CD14-positive monocyte (primary cell): Measurements from ENCODE around the gene LIMA1. TPM values are rescaled to one million over a fixed set of nuclear protein-coding genes. Genes with fewer than 3 reads are reported as not detected.
"Not testable (repeated sequence)": the region's sequence is repeated elsewhere in the genome, so short reads cannot be mapped to it uniquely, and the experiment has no call there.

Experiments used
- DNase-seq, 3 donors: peaks; one replicate each; pipeline ENCODE4 v3.0.0-alpha.2; 2011 to 2022
- H2AFZ ChIP-seq: 2 replicates; pipeline ENCODE4 v1.6.0; 2012; ENCODE audit warnings: mild to moderate bottlenecking, low read depth, low read length, inconsistent platforms; ENCODE audit not compliant: insufficient read depth, poor library complexity, severe bottlenecking
- H3K27ac ChIP-seq, 2 donors: 1 replicate in 1 of 2; 2 replicates in 1 of 2; pipeline ENCODE4 v1.5.1; 2012 to 2013; ENCODE audit warnings: low read length in 2 of 2, control low read depth in 1 of 2, inconsistent platforms in 1 of 2, low read depth in 1 of 2, mild to moderate bottlenecking in 1 of 2
- H3K27me3 ChIP-seq, 2 donors: one replicate each; pipeline versions ENCODE4 v1.6.0 to v1.6.1; 2011 to 2013; ENCODE audit warnings: low read length in 2 of 2; ENCODE audit not compliant: control insufficient read depth in 2 of 2, insufficient read depth in 2 of 2
- H3K36me3 ChIP-seq, 2 donors: replicated peaks in 1 of 2; 1 replicate in 1 of 2; 2 replicates in 1 of 2; pipeline versions ENCODE4 v1.5.1 to v1.6.1; 2012 to 2013; ENCODE audit warnings: low read length in 2 of 2, control low read depth in 1 of 2, inconsistent platforms in 1 of 2, mild to moderate bottlenecking in 1 of 2; ENCODE audit not compliant: insufficient read depth in 2 of 2, control insufficient read depth in 1 of 2
- H3K4me1 ChIP-seq, 2 donors: 1 replicate in 1 of 2; 2 replicates in 1 of 2; pipeline versions ENCODE4 v1.5.1 to v1.6.1; 2012 to 2013; ENCODE audit warnings: low read length in 2 of 2, control low read depth in 1 of 2, inconsistent platforms in 1 of 2, mild to moderate bottlenecking in 1 of 2, moderate library complexity in 1 of 2; ENCODE audit not compliant: insufficient read depth in 2 of 2, control insufficient read depth in 1 of 2
- H3K4me2 ChIP-seq: replicated peaks from 2 replicates; pipeline ENCODE3; 2012; ENCODE audit warnings: low read length, moderate library complexity, mild to moderate bottlenecking; ENCODE audit not compliant: poor library complexity, severe bottlenecking; ENCODE audit errors: extremely low read depth
- H3K4me3 ChIP-seq, 3 experiments: fragments of 200-600 bp in 1 of 3; sonication (generic) in 1 of 3; replicated peaks in 1 of 3; 1 replicate in 2 of 3; 2 replicates in 1 of 3; pipeline ENCODE4 v1.5.1; 2011 to 2013; ENCODE audit warnings: low read length in 3 of 3, mild to moderate bottlenecking in 3 of 3, control low read depth in 2 of 3, low read depth in 2 of 3, inconsistent platforms in 1 of 3, moderate library complexity in 1 of 3
- H3K79me2 ChIP-seq: 2 replicates; pipeline ENCODE4 v1.6.0; 2012; ENCODE audit warnings: mild to moderate bottlenecking, control low read depth, inconsistent platforms, low read length, moderate library complexity; ENCODE audit not compliant: insufficient read depth
- H3K9ac ChIP-seq: 2 replicates; pipeline ENCODE4 v1.6.0; 2017; ENCODE audit warnings: low read length, mild to moderate bottlenecking; ENCODE audit not compliant: insufficient read depth, poor library complexity, severe bottlenecking
- H3K9me3 ChIP-seq, 2 donors: replicated peaks in 1 of 2; 1 replicate in 1 of 2; 2 replicates in 1 of 2; pipeline versions ENCODE4 v1.5.1 to v1.6.1; 2012 to 2013; ENCODE audit warnings: low read length in 2 of 2, control low read depth in 1 of 2; ENCODE audit not compliant: control insufficient read depth in 1 of 2, insufficient read depth in 1 of 2
- H4K20me1 ChIP-seq: 2 replicates; pipeline ENCODE4 v1.6.0; 2012; ENCODE audit warnings: mild to moderate bottlenecking, low read length, control low read depth, moderate library complexity; ENCODE audit not compliant: insufficient read depth
- H3K27ac Mint-ChIP-seq, 7 donors: one replicate each; pipeline ENCODE4 v1.8.0; 2020; ENCODE audit warnings: mild to moderate bottlenecking in 7 of 7, mixed read lengths in 7 of 7, moderate library complexity in 6 of 7, inconsistent platforms in 2 of 7
- H3K27me3 Mint-ChIP-seq, 3 donors: one replicate each; pipeline ENCODE4 v1.8.0; 2021 to 2022; ENCODE audit warnings: low read depth in 3 of 3, mild to moderate bottlenecking in 3 of 3, mixed read lengths in 3 of 3, moderate library complexity in 3 of 3, inconsistent platforms in 1 of 3
- H3K36me3 Mint-ChIP-seq, 2 donors: one replicate each; pipeline ENCODE4 v1.8.0; 2020; ENCODE audit warnings: mixed read lengths in 2 of 2, inconsistent platforms in 1 of 2, mild to moderate bottlenecking in 1 of 2
- H3K4me1 Mint-ChIP-seq: one replicate; pipeline ENCODE4 v1.8.0; 2020; ENCODE audit warnings: mild to moderate bottlenecking, mixed read lengths
- H3K4me3 Mint-ChIP-seq, 2 donors: one replicate each; pipeline ENCODE4 v1.8.0; 2020; ENCODE audit warnings: mild to moderate bottlenecking in 2 of 2, mixed read lengths in 2 of 2, moderate library complexity in 1 of 2
- H3K9me3 Mint-ChIP-seq, 7 donors: one replicate each; pipeline ENCODE4 v1.8.0; 2020 to 2022; ENCODE audit warnings: mixed read lengths in 7 of 7, mild to moderate bottlenecking in 6 of 7, moderate library complexity in 6 of 7, inconsistent platforms in 2 of 7
- WGBS: methylation state at CpG from one replicate; pipeline ENCODE4 v1.1.5; 2013; ENCODE audit warnings: missing lambda C conversion rate; ENCODE audit not compliant: insufficient coverage; 5-methylcytosine and 5-hydroxymethylcytosine counted together
- intact Hi-C, 2 donors: fragments of 100-400 bp; cut with micrococcal nuclease; formaldehyde crosslinking; loops; one replicate each; pipeline versions ENCODE4 v1.15.0 to v1.15.1; 2023
- polyA plus RNA-seq, 3 donors: library from polyadenylated mRNA; depleted of rRNA in 1 of 3; unstranded in 2 of 3; stranded (reverse) in 1 of 3; fragments of 300-500 nt in 2 of 3; fragments of >200 nt in 1 of 3; fragmentation: Illumina TruSeq in 2 of 3; gene quantifications; 1 replicate in 2 of 3; 2 replicates in 1 of 3; pipeline ENCODE4 v1.2.3, GENCODE V29; 2012 to 2021
- TF ChIP-seq, protein P1 (sequence below): fragments of 200-600 bp; IDR thresholded peaks from one replicate; pipeline ENCODE4 v1.8.0; 2022; ENCODE audit warnings: antibody characterized with exemption, mild to moderate bottlenecking

The LIMA1 gene
- polyA plus RNA-seq, 3 donors, result 0.24 to 0.62 (median 0.51) TPM

- Histone ChIP-seq H3K79me2 (peaks cover 44% of the 10 kb centered on the region), H3K4me3 (no peak overlapping the region), H3K27me3 (no peaks in the 10 kb centered on the region), H3K9ac (no peak overlapping the region), H3K4me2 (no peak overlapping the region), H3K36me3 (peaks cover 0 to 3% of the 10 kb centered on the region in 2 donors), H3K27ac (no peak overlapping the region), H3K9me3 (no peaks in the 10 kb centered on the region), H4K20me1 (peaks cover 20% of the 10 kb centered on the region), H2AFZ (no peak overlapping the region), H3K4me1 (no peaks in the 10 kb centered on the region)
- H3K27ac Mint-ChIP-seq, result peak overlapping the region in 1 of 7 donors; percentile 0
- peaks cover 12 to 19% of the 10 kb centered on the region in 2 donors for H3K36me3 Mint-ChIP-seq
- no peaks in the 10 kb centered on the region for H3K27me3 Mint-ChIP-seq
- peaks cover 1% of the 10 kb centered on the region for H3K4me1 Mint-ChIP-seq
- H3K4me3 Mint-ChIP-seq, result no peak overlapping the region
- TF ChIP-seq, protein P1, sequence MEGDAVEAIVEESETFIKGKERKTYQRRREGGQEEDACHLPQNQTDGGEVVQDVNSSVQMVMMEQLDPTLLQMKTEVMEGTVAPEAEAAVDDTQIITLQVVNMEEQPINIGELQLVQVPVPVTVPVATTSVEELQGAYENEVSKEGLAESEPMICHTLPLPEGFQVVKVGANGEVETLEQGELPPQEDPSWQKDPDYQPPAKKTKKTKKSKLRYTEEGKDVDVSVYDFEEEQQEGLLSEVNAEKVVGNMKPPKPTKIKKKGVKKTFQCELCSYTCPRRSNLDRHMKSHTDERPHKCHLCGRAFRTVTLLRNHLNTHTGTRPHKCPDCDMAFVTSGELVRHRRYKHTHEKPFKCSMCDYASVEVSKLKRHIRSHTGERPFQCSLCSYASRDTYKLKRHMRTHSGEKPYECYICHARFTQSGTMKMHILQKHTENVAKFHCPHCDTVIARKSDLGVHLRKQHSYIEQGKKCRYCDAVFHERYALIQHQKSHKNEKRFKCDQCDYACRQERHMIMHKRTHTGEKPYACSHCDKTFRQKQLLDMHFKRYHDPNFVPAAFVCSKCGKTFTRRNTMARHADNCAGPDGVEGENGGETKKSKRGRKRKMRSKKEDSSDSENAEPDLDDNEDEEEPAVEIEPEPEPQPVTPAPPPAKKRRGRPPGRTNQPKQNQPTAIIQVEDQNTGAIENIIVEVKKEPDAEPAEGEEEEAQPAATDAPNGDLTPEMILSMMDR, result no peak
- H3K9me3 Mint-ChIP-seq, result peaks cover 0 to 2% (median 0%) of the 10 kb centered on the region in 7 donors
- 100% methylated on average over 1 of the region's 1 CpG for WGBS
- no peak for DNase-seq
- intact Hi-C loops, result no loop called here
Observed at GRCh38 chr12:50151047-50151687, 132.2 kb downstream of the LIMA1 start.

- no peak overlapping the region for H3K4me3 Mint-ChIP-seq
Observed at GRCh38 chr12:50149311-50149710, 134.0 kb downstream of the LIMA1 start.

DNA sequence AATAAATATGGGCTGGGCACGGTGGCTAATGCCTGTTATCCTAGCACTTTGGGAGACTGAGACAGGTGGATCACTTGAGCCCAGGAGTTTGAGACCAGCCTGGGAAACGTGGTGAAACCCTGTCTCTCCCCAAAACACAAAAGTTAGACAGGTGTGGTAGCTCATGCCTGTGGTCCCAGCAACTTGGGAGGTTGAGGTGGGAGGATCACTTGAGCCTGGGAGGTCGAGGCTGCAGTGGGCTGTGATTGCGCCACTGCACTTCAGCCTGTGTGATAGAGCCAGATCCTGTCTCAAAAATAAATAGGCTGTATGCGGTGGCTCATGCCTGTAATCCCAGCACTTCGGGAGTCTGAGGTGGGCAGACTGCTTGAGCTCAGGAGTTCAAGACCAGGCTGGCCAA is 135.3 kb downstream of the LIMA1 start:
- H3K27ac Mint-ChIP-seq, H3K9ac ChIP-seq, H3K27ac ChIP-seq, H3K27me3 ChIP-seq, H3K9me3 ChIP-seq, H2AFZ ChIP-seq, H3K4me3 ChIP-seq, H3K27me3 Mint-ChIP-seq, H3K4me2 ChIP-seq, H3K4me3 Mint-ChIP-seq, H3K4me1 Mint-ChIP-seq, H3K4me1 ChIP-seq, DNase-seq, intact Hi-C loops, H3K9me3 Mint-ChIP-seq: not testable (repeated sequence)
- H3K36me3 Mint-ChIP-seq, result peaks cover 11 to 26% of the 10 kb centered on the region in 2 donors
- Histone ChIP-seq H4K20me1 (peaks cover 29% of the 10 kb centered on the region), H3K79me2 (peaks cover 28% of the 10 kb centered on the region), H3K36me3 (peaks cover 7 to 15% of the 10 kb centered on the region in 2 donors)
- 88% methylated on average over 4 of the region's 6 CpGs for WGBS

More at GRCh38 chr12:50149311-50149710, 134.0 kb downstream of the LIMA1 start:
- H3K4me1 Mint-ChIP-seq, result peaks cover 1% of the 10 kb centered on the region
- peaks cover 2 to 3% of the 10 kb centered on the region in 2 donors for H3K36me3 ChIP-seq
- no peaks in the 10 kb centered on the region for H3K4me1 ChIP-seq
- no peak for DNase-seq
- TF ChIP-seq, protein P1, result no peak
- H3K9ac ChIP-seq, result no peak overlapping the region
- H3K27ac ChIP-seq, result no peak overlapping the region
- H3K4me3 ChIP-seq, result no peak overlapping the region
- H3K27me3 Mint-ChIP-seq, result no peaks in the 10 kb centered on the region
- no peaks in the 10 kb centered on the region for H3K9me3 ChIP-seq
- peaks cover 13 to 25% of the 10 kb centered on the region in 2 donors for H3K36me3 Mint-ChIP-seq
- intact Hi-C loops, result no loop called here
- peaks cover 0 to 2% (median 0%) of the 10 kb centered on the region in 7 donors for H3K9me3 Mint-ChIP-seq
- H2AFZ ChIP-seq, result no peak overlapping the region
- peaks cover 26% of the 10 kb centered on the region for H4K20me1 ChIP-seq
- H3K27me3 ChIP-seq, result no peaks in the 10 kb centered on the region
- no peak overlapping the region for H3K27ac Mint-ChIP-seq
- H3K4me2 ChIP-seq, result no peak overlapping the region
- peaks cover 35% of the 10 kb centered on the region for H3K79me2 ChIP-seq
- no CpG with 5 or more reads among the region's 3 CpGs for WGBS
